NCI-H774 (cell line): Measurements from ENCODE around the gene APRT.

Experiments
- DNase-seq: peaks from one replicate; lab custom pipeline; 2025; lab: John Stamatoyannopoulos, UW

APRT gene

DNA sequence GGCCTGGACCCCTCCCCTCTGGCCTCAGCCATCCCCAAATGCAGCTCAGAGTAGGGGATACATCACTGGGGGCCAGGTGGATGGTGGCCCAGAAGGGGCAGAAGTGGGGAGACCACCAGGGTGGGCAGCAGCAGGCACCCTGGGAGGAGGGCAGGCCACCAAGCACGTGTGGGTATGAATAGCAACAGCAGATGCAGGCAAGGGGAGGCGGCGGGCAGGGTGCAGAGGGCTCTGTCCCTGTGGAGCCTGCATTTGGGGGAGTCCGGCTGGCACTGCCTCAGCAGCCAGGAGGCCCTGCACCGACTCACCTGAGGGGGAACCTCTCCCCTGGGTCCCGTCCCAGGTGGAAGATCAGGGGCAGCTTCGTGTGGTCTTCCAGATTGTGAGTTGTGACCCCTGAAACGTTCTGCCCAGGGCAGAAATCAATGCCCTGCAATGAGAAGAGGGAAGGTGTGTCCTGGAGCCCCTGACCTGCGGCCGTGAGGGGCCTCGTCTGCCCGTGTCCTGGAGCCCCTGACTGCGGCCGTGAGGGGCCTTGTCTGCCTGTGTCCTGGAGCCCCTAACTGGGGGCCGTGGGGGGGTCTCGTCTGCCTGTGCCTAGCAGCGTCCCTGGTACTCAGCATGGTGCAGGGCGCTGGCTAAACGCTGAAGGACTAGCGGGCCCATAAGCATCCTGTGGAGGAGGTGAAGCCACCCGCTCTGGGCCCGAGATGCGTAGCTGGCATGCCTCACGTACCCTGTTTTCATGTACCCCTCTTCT, 10.7 kb upstream of the APRT start:
- DNase-seq: no peak

DNA sequence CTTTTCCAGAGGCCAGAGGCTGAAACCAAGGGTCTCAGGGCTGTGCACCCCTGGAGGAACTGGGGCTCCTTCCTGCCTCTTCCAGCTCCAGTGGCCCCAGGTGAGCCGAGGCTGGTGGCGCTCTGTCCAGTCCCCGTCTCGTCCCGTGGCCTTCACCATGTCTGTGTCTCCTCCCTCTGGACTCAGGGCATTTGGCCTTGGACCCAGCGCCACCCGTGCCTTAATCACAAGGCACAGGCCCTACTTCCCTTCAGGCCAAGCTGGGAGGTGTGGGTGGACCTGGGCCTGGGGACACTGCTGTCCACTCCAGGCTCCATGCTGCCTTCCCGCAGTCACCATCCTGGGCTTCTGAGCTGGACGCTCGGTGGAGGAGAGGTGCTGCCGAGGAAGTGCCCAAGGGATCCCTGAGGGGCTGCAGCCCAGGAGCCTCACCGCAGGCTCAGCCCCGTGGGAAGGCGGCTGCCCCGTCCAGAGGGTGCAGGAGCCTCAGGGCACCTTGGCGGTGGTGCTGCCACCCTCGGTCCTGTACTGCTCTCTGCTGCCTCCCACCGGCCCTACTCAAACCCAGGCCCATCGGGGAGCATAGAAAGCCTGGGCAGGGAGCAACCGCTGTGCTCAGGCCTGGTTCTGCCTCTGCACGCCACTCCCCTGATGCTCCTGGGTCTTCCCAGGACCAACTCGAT, 9.6 kb upstream of the APRT start:
- DNase-seq: no peak

GRCh38 chr16:88820385-88821025, 8.8 kb upstream of the APRT start:
- no peak for DNase-seq

GRCh38 chr16:88819126-88819525, 7.4 kb upstream of the APRT start:
- DNase-seq: no peak

DNA sequence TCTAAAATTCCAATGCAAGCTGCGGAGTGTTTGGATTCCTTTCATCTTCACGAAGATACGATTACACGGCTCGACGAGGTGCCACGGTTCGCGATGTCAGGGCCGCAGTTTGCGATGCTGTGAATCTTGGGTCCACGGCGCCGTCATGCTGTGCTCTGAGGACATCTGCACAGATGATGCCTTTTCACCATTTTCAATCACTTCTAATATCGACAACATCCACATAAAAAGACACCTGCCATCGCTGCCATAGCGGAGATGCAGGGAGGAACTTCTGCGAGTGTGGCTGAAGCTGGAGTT, 6.8 kb upstream of the APRT start:
- no peak for DNase-seq

DNA sequence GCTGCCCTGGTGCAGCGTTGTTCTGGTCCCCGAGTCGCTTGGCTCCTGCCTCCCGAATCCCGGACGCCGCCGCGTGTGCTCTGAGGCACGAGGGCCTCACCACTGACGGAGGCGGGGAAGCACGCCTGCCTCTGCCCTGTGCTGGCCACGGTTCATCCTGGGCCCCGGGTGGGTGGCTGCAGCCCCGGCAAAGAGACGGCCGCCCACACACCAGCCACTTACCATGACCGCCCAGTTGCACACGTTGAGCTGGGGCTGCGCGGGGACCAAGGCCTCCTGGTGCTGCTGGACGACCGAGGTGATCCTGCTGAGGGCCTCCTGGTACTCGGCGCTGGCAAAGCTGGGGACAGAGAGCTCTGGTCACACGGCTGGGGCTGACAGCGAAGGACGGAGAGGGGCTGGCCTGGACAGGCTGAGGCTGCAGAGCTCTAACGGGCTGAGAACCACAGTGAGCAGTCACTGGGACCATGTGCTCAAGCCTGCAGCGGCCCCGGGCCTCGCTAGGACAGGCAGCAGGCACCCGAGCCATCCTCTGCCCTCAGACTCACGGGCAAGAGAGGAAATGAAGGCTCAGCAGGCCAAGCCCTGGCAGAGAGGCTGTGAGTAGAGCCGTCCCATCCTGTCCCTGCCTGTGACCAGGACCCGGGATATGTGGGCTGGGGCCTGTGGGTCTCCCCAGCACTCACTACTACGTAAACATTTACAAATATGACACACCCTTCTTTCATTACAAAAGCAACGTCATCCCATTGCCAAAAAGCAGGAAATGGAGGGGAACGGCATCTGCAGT, 6.3 kb upstream of the APRT start:
- DNase-seq: no peak

DNA sequence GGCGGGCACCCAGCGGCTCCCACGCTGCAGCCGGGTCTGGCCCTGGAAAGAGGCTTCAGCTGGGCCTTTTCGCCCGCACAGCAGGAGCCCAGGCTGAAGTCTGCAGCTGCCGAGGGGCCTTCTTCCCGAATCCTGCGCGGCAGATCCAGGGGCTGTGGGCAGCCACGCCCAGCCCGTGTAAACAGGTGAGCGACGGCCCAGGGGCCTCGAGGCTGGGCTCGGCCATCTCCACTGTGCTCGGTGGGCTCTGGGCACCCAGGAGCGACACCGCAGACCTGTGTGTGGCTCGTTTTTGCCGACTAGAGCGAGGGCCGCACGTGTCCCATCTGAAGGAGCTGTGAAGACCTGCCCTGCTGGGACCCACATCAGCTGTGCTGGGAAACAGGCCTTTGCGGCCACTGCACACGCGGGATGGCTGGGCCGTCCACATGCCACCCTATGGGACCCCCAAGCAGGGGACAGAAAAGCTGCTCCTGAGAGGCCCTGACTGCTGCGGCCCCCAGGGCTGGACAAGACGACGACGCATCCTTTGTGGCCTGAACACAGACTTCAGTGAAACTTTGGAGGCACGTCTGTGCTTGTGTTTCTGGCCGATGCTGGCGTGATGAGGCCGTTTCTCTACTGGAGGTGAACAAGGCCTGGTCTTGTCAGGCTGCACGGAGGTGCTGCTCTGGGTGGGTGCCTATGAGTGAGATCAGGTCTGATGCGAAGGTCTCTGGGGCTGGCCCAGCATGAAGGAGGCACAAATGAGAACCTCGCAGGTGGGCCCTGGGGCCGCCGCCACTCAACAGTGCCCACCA, 5.2 kb upstream of the APRT start:
- no peak for DNase-seq

DNA sequence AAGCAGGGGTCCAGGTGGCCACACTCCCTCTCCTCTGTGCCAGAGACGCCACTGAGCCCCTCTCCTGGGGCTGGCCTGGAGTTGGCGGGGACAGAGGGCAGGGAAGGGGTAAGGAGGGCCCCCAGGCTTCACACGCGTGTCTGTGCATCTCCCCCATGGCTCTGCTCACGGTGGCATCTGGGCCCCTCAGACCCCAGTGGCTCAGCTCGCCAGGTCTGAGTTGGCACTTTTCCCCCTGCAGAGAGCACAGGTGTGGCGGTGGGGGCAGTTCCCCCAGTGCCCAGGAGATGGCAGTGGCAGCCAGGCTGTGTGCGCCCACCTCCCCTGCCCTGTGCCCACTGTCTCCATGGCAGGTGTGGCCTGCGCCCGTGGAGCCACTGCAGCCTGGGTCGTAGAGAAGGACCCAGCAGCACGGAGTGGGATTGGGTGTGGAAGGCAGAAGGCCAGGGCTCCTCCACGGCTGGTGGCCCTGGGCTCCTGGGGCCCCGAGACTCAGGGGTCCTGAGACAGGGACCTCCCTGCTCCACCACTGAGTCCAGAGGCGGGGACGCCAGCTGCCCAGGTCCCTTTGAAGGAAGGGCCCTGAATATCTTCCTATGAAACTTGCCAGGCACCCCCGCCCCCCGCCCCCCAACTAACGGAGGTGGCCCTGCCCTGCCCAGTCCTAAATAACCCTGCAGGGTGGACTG, 4.3 kb upstream of the APRT start:
- DNase-seq: no peak

DNA sequence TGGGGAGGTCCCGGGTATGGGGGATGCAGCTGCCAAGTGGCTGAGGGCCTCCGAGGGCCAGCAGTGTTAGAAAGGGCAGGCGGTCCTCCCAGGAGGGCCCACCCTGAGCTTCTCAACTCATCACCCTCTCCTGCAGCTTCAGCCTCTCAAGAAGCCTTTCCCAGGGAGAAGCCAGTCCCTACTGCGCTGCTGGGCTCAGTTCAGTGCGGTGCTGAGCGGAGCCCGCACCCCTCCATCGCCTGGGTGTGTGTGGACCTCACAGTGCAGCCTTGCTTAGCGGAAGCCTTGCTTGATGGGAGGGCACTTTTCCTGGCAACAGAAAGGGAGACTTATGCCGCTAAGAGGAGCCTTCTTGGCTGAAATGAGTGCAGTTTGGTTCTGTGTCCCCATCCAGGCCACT, 3.5 kb upstream of the APRT start:
- DNase-seq: no peak

DNA sequence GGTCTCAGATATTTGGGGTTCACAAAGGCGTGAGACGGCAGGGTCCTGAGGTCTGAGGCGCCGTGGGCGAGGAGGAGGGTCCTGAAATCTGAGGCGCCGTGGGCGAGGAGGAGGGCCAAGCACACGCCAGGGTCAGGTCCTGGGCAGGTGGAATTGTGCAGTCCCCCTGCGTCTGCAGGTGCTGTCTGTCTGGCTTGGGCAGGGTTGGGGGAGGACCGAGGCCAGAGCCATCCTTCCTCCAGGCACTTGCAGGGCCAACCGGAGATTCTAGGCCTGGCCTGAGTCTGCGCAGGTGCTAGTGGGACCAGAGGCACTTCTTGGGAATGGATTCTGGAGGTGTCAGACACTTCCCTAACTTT, 2.4 kb upstream of the APRT start:
- no peak for DNase-seq

DNA sequence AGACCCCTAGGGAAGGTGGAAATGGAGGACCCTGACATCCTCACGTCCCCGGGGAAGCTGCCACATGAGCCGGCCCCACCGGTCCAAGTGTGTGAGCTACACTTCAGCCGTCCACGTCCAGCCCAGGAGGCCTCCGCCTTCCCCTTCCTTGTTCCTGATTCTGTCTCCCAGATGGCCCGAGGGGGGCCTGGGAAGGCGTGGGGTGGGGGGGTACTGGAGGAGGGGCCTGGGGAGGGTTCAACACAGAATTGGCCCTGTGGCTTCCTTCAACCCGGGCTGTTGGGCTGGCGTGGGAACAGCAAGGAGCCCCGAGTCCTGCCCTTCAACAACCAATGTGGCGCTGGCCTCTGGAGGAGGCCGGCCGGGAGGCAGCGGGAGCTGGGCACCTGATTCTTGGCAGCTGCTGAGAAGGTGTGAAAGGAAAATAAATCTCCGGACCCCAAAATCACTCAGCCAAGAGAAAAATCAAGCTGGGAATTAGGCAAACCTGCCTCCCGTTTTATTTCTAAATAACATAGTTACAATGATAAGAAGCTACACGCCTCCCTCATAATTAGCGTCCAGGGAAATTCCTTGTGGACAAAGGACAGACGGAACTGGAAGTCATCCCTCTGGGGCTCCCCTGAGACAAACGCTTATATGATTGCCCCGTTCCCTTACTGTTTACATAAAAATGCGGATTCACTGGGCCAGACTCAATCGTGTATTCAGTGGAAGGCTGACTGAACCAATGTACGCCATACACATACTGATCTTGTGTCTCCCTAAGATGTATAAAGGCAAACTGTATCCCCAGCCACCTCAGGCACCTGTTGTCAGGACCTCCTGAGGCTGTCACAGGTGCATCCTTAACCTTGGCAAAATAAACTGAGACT, 1.8 kb upstream of the APRT start:
- no peak for DNase-seq

- no peak for DNase-seq
Observed at GRCh38 chr16:88812513-88813268, 963 bp upstream of the APRT start.

DNA sequence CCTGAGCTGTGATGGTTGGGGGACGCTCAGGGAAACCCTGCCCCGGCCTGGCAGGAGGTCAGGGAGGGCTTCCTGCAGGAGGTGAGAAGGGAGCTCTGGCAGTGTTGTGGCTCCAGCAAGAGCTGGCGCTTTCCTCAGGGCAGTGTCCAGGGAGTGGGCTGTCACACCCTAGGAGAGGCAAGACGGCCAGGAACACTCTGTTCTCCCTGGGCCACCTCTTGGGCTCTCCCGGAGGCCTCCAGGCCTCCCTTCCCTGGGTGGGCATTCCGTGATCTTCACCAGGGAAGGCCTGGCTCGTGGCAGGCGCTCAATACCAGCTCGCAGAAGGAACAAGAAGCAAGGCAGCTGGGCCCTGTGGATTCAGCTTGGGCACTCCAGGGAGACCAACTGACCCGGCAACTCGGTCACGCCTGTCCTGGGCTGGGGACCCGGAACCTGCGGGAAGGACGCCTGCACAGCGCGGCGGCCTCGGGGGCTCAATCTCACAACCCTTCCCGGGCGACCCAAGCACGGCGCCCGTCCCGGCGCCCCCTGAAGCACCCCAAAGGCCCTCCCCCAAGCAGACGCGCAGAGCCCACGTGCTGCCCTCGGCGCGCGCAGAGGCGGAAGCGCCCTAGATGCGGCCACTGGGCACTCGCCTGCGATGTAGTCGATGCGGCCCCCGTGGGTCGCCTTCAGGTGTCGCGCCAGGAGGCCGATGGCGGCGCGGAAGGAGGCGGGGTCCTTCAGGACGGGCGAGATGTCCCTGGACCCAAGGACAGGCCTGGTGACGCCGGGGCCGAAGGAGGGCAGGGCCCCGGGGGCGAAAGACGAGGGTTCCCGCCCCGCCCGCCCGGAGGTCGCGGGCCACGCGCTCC, 588 bp downstream of the APRT start:
- DNase-seq: peak; percentile 50

DNA sequence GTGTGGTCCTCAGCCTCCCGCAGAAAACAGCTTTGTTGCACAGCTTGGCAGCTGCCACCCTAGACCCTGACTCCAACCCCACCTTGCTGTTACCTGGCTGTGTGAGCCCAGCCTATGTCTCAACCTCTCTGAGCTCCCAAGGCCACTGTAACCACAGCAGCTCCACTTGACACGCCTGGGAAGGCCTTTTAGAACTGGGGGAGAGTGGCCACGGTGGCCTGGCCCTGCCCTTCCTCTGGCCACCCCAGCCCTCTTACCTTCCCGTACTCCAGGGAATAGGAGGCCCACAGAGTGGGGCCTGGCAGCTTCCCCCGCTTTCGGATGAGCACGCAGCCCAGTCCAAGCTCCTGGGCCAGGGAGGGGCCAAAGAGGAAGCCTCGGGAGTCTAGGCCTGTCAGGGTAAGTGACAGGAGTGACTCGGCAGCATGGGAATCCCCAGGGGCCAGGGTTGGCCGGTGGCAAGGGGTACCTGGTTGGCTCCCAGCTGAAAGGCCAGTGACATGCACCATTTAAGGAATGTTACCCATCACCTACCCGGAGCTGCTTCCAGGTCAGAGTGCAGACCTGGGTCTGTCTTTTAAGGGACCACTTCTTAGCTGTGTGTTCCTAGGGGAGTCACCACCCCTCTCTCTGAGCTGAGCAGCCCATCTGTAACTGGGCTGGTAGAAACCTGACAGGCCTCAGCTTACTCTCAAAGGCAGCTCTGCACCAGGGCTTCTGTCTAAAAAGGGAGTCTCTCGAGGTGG, 1.4 kb downstream of the APRT start:
- DNase-seq: no peak

- DNase-seq: no peak
Observed at GRCh38 chr16:88809676-88810165, 2.0 kb downstream of the APRT start.

DNA sequence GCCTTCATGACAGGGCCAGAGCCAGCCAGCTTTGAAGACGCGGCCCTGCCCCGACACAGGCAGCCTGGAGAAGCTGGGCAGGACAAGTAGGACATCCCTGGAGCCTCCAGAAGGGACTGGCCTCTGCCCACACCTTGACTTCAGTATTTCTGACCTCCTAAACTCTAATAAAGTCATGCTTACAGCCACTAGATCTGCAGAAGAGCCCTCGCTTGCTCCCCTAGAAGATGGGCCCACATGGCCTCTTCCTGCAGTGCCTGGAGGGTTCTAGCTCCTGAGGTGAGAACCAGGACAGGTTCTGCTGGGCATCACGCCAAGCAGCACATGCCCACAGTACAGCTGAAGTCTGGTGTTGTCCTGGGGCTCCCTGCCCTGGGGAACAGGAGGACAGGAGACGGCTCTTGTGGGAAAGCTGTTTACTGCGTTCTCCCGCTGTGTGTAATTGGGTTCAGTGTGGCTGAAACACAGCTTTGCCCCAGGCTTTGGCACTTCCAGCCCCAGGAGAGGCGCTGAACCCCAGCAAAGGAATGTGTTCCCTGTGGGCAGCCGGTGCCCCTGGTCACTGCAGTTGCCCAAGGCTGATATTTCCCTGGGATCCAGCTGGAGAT, 2.6 kb downstream of the APRT start:
- DNase-seq: no peak
